Ectodermal cell (in vitro differentiated cells): Measurements from ENCODE around the gene AGRP.

ENCODE experiments used
- H3K27ac ChIP-seq: 2 replicates; pipeline ENCODE4 v1.7.0; 2013; ENCODE audit warnings: mild to moderate bottlenecking, low read depth, low read length; ENCODE audit not compliant: insufficient read depth, poor library complexity, severe bottlenecking
- H3K27me3 ChIP-seq: 2 replicates; pipeline ENCODE4 v1.7.0; 2013; ENCODE audit warnings: mild to moderate bottlenecking, low read length; ENCODE audit not compliant: insufficient read depth, control insufficient read depth, poor library complexity, severe bottlenecking
- H3K36me3 ChIP-seq: one replicate; pipeline ENCODE4 v1.7.0; 2013; ENCODE audit warnings: low read length; ENCODE audit not compliant: control insufficient read depth, insufficient read depth
- H3K4me1 ChIP-seq: one replicate; pipeline ENCODE4 v1.7.0; 2013; ENCODE audit warnings: low read length; ENCODE audit not compliant: control insufficient read depth, insufficient read depth
- H3K4me3 ChIP-seq: 2 replicates; pipeline ENCODE4 v1.7.0; 2013; ENCODE audit warnings: low read depth, low read length, control low read depth; ENCODE audit not compliant: insufficient read depth
- H3K9me3 ChIP-seq: 2 replicates; pipeline ENCODE4 v1.7.0; 2013; ENCODE audit warnings: mild to moderate bottlenecking, low read length, moderate library complexity; ENCODE audit not compliant: control insufficient read depth
- WGBS, 2 experiments: methylation state at CpG; one replicate each; pipeline ENCODE4 v1.1.7; 2013; ENCODE audit warnings: missing lambda C conversion rate in 2 of 2; 5-methylcytosine and 5-hydroxymethylcytosine counted together

AGRP gene

GRCh38 chr16:67463059-67463458 is 20.3 kb downstream of the AGRP start:
- H3K9me3 ChIP-seq = no peaks in the 10 kb centered on the region
- H3K4me1 ChIP-seq = no peaks in the 10 kb centered on the region
- 88 to 93% methylated on average over 5 of the region's 5 CpGs for WGBS, 2 experiments
- H3K27ac ChIP-seq = no peak overlapping the region
- H3K4me3 ChIP-seq = no peak overlapping the region
- no peaks in the 10 kb centered on the region for H3K36me3 ChIP-seq
- no peaks in the 10 kb centered on the region for H3K27me3 ChIP-seq

- H3K27me3 ChIP-seq = no peaks in the 10 kb centered on the region
- H3K9me3 ChIP-seq = no peaks in the 10 kb centered on the region
- no peaks in the 10 kb centered on the region for H3K4me1 ChIP-seq
- no peak overlapping the region for H3K4me3 ChIP-seq
- H3K27ac ChIP-seq = no peak overlapping the region
- H3K36me3 ChIP-seq = no peaks in the 10 kb centered on the region
- WGBS, 2 experiments = 94 to 98% methylated on average over 5 of the region's 5 CpGs
These were observed 21.1 kb downstream of the AGRP start for GRCh38 chr16:67462279-67462655.

GRCh38 chr16:67461600-67462278 is 21.6 kb downstream of the AGRP start:
- no peaks in the 10 kb centered on the region for H3K27me3 ChIP-seq
- no peak overlapping the region for H3K4me3 ChIP-seq
- no peaks in the 10 kb centered on the region for H3K4me1 ChIP-seq
- no peak overlapping the region for H3K27ac ChIP-seq
- 93 to 94% methylated on average over 8 of the region's 8 CpGs for WGBS, 2 experiments
- H3K9me3 ChIP-seq = no peaks in the 10 kb centered on the region
- no peaks in the 10 kb centered on the region for H3K36me3 ChIP-seq

- no peaks in the 10 kb centered on the region for H3K4me1 ChIP-seq
- WGBS, 2 experiments = 89 to 97% methylated on average over 2 of the region's 2 CpGs
These were observed 22.4 kb downstream of the AGRP start for GRCh38 chr16:67460961-67461360.

GRCh38 chr16:67460168-67460567 is 23.2 kb downstream of the AGRP start:
- no peaks in the 10 kb centered on the region for H3K9me3 ChIP-seq
- no peak overlapping the region for H3K27ac ChIP-seq
- no peak overlapping the region for H3K4me3 ChIP-seq
- no peaks in the 10 kb centered on the region for H3K36me3 ChIP-seq
- peaks cover under 1% of the 10 kb centered on the region for H3K4me1 ChIP-seq
- WGBS, 2 experiments = 90 to 96% methylated on average over 5 of the region's 5 CpGs
- H3K27me3 ChIP-seq = no peaks in the 10 kb centered on the region

More at GRCh38 chr16:67460961-67461360, 22.4 kb downstream of the AGRP start:
- no peaks in the 10 kb centered on the region for H3K27me3 ChIP-seq
- no peaks in the 10 kb centered on the region for H3K36me3 ChIP-seq
- no peaks in the 10 kb centered on the region for H3K9me3 ChIP-seq
- no peak overlapping the region for H3K27ac ChIP-seq
- H3K4me3 ChIP-seq = no peak overlapping the region

GRCh38 chr16:67459861-67460150 is 23.5 kb downstream of the AGRP start:
- H3K9me3 ChIP-seq = no peaks in the 10 kb centered on the region
- 92 to 93% methylated on average over 3 of the region's 3 CpGs for WGBS, 2 experiments
- H3K27ac ChIP-seq = no peak overlapping the region
- H3K27me3 ChIP-seq = no peaks in the 10 kb centered on the region
- peaks cover 4% of the 10 kb centered on the region for H3K4me1 ChIP-seq
- H3K36me3 ChIP-seq = no peaks in the 10 kb centered on the region
- no peak overlapping the region for H3K4me3 ChIP-seq

GRCh38 chr16:67459066-67459860 is 24.1 kb downstream of the AGRP start:
- Histone ChIP-seq H3K4me1 (peaks cover 9% of the 10 kb centered on the region), H3K4me3 (no peak overlapping the region)
- 84 to 87% methylated on average over 7 of the region's 7 CpGs for WGBS, 2 experiments

GRCh38 chr16:67458121-67458641 is 25.2 kb downstream of the AGRP start:
- WGBS, 2 experiments = 86 to 88% methylated on average over 6 of the region's 6 CpGs
- H3K9me3 ChIP-seq = no peaks in the 10 kb centered on the region
- no peaks in the 10 kb centered on the region for H3K36me3 ChIP-seq
- no peak overlapping the region for H3K27ac ChIP-seq
- H3K4me3 ChIP-seq = no peak overlapping the region
- no peaks in the 10 kb centered on the region for H3K27me3 ChIP-seq
- H3K4me1 ChIP-seq = peaks cover 20% of the 10 kb centered on the region

More at GRCh38 chr16:67459066-67459860, 24.1 kb downstream of the AGRP start:
- Histone ChIP-seq H3K9me3 (no peaks in the 10 kb centered on the region), H3K36me3 (no peaks in the 10 kb centered on the region), H3K27me3 (no peaks in the 10 kb centered on the region), H3K27ac (no peak overlapping the region)

GRCh38 chr16:67457611-67458010 is 25.7 kb downstream of the AGRP start:
- Histone ChIP-seq H3K36me3 (no peaks in the 10 kb centered on the region), H3K4me1 (peaks cover 25% of the 10 kb centered on the region), H3K4me3 (no peak overlapping the region), H3K27ac (no peak overlapping the region), H3K27me3 (no peaks in the 10 kb centered on the region), H3K9me3 (no peaks in the 10 kb centered on the region)
- WGBS, 2 experiments = 88 to 91% methylated on average over 7 of the region's 7 CpGs

- no peak overlapping the region for H3K27ac ChIP-seq
- no peak overlapping the region for H3K4me3 ChIP-seq
- H3K36me3 ChIP-seq = peaks cover 2% of the 10 kb centered on the region
- 91% methylated on average over 6 of the region's 6 CpGs for WGBS, 2 experiments
- H3K27me3 ChIP-seq = no peaks in the 10 kb centered on the region
- H3K9me3 ChIP-seq = no peaks in the 10 kb centered on the region
- H3K4me1 ChIP-seq = peaks cover 25% of the 10 kb centered on the region
These were observed 26.8 kb downstream of the AGRP start for GRCh38 chr16:67456391-67457081.
